HepG2 (cell line): Measurements from ENCODE around the gene DUSP5. TPM values are rescaled to one million over a fixed set of nuclear protein-coding genes. Genes with fewer than 3 reads are reported as not detected.

Experiments used
- ATAC-seq: fragments of 200-7000 bp; cut with Tn5 transposase; 3 replicates; pipeline ENCODE4 v1.9.1; 2020; ENCODE audit warnings: mild to moderate bottlenecking, moderate library complexity
- BruUV-seq: library from RNA; stranded (reverse); fragments of 400-500 nt; replicated peaks from 2 replicates; lab custom pipeline; 2021; lab: Mats Ljungman, UMichigan
- CTCF ChIA-PET: fragments of 300-600 bp; formaldehyde crosslinking; extraction: SDS; loops from one replicate; lab custom pipeline; 2021; ENCODE audit warnings: low total read pairs, inconsistent platforms, low intra/inter-chr PET ratio; lab: Yijun Ruan, JAX
- POLR2A ChIA-PET: fragments of 350-600 bp; sonication (Branson Sonifier 250); formaldehyde crosslinking; loops from one replicate; lab custom pipeline; 2020; ENCODE audit warnings: antibody characterized with exemption, inconsistent platforms; lab: Yijun Ruan, JAX
- DNase-seq: peaks from one replicate; pipeline ENCODE4 v3.0.0-alpha.2; 2015; ENCODE audit warnings: low spot score
- FAIRE-seq: peaks from 3 replicates; lab custom pipeline; 2011; peaks lifted over from hg19 to GRCh38; lab: Jason Lieb, UNC
- H2AFZ ChIP-seq: one replicate; pipeline ENCODE4 v1.6.1; 2011; ENCODE audit warnings: low read length, inconsistent platforms
- H3K27ac ChIP-seq: fragments of 300-600 bp; 3 replicates; pipeline ENCODE4 v1.8.0; 2011; ENCODE audit warnings: mixed run types, mild to moderate bottlenecking, mixed read lengths, low read length, inconsistent platforms; ENCODE audit not compliant: insufficient read depth; ENCODE audit errors: extremely low read length
- H3K27me3 ChIP-seq, 2 experiments: fragments of 200-600 bp in 1 of 2; 2 replicates in 1 of 2; 3 replicates in 1 of 2; pipeline versions ENCODE4 v1.6.0 to v1.8.0; 2011; ENCODE audit warnings: low read length in 2 of 2, mild to moderate bottlenecking in 2 of 2, moderate library complexity in 2 of 2, inconsistent platforms in 1 of 2; ENCODE audit not compliant: insufficient read depth in 2 of 2, control insufficient read depth in 1 of 2
- H3K36me3 ChIP-seq, 2 experiments: fragments of 200-600 bp in 1 of 2; replicated peaks in 1 of 2; 2 replicates in 1 of 2; 3 replicates in 1 of 2; pipeline versions ENCODE4 v1.5.1 to v1.8.0; 2011; ENCODE audit warnings: low read length in 2 of 2, inconsistent platforms in 1 of 2; ENCODE audit not compliant: insufficient read depth in 2 of 2, control insufficient read depth in 1 of 2
- H3K4me1 ChIP-seq: 2 replicates; pipeline ENCODE4 v1.5.1; 2012; ENCODE audit warnings: low read length, inconsistent platforms; ENCODE audit not compliant: insufficient read depth
- H3K4me2 ChIP-seq: 2 replicates; pipeline ENCODE4 v1.6.0; 2011; ENCODE audit warnings: low read depth, low read length, inconsistent platforms
- H3K4me3 ChIP-seq, 3 experiments: fragments of 200-600 bp in 1 of 3; sonication (generic), shearing (Covaris generic) in 1 of 3; replicated peaks in 1 of 3; 2 replicates each; pipeline ENCODE4 v1.5.1; 2011 to 2016; ENCODE audit warnings: low read length in 3 of 3, inconsistent platforms in 2 of 3, low read depth in 2 of 3, mild to moderate bottlenecking in 2 of 3, control low read depth in 1 of 3, mixed read lengths in 1 of 3; ENCODE audit not compliant: insufficient read depth in 1 of 3
- H3K79me2 ChIP-seq: one replicate; pipeline ENCODE4 v1.6.1; 2011; ENCODE audit warnings: low read length, inconsistent platforms; ENCODE audit not compliant: insufficient read depth
- H3K9ac ChIP-seq: 2 replicates; pipeline ENCODE4 v1.6.0; 2011; ENCODE audit warnings: mild to moderate bottlenecking, low read depth, low read length, inconsistent platforms; ENCODE audit not compliant: insufficient read depth
- H3K9me3 ChIP-seq: 2 replicates; pipeline ENCODE4 v1.5.1; 2012; ENCODE audit warnings: mild to moderate bottlenecking, low read length
- H4K20me1 ChIP-seq: 2 replicates; pipeline ENCODE4 v1.6.0; 2011; ENCODE audit warnings: inconsistent platforms, mild to moderate bottlenecking, low read length, moderate library complexity; ENCODE audit not compliant: insufficient read depth
- ATAD3A ChIP-seq: sonication (generic); formaldehyde crosslinking; IDR thresholded peaks from 2 replicates; pipeline ENCODE4 v1.4.0; 2020; ENCODE audit warnings: missing genetic modification reagents
- ELF1 ChIP-seq: sonication (generic); formaldehyde crosslinking; IDR thresholded peaks from 2 replicates; pipeline ENCODE4 v1.4.0; 2020; ENCODE audit warnings: missing genetic modification reagents
- JUND ChIP-seq: sonication (generic); formaldehyde crosslinking; IDR thresholded peaks from 2 replicates; pipeline ENCODE4 v1.8.0; 2022; ENCODE audit warnings: mild to moderate bottlenecking, missing genetic modification reagents
- KDM4B ChIP-seq: sonication (generic); formaldehyde crosslinking; IDR thresholded peaks from 2 replicates; pipeline ENCODE4 v1.4.0; 2020; ENCODE audit warnings: missing genetic modification reagents
- MAFF ChIP-seq: IDR thresholded peaks from 2 replicates; pipeline ENCODE4 v1.6.1; 2011; ENCODE audit warnings: low read depth, low read length, improper control_type of control experiment
- PHF21A ChIP-seq: sonication (generic); formaldehyde crosslinking; IDR thresholded peaks from 2 replicates; pipeline ENCODE4 v1.5.0; 2020; ENCODE audit warnings: mild to moderate bottlenecking, missing genetic modification reagents
- SMAD3 ChIP-seq: sonication (generic); formaldehyde crosslinking; IDR thresholded peaks from 2 replicates; pipeline ENCODE4 v1.4.0; 2020; ENCODE audit warnings: missing genetic modification reagents
- TMF1 ChIP-seq: sonication (generic); formaldehyde crosslinking; IDR thresholded peaks from 2 replicates; pipeline ENCODE4 v1.8.1; 2022; ENCODE audit warnings: low read depth, missing genetic modification reagents
- ZMYM3 ChIP-seq: sonication (generic); formaldehyde crosslinking; IDR thresholded peaks from 2 replicates; pipeline ENCODE4 v1.5.1; 2020; ENCODE audit warnings: mild to moderate bottlenecking, missing genetic modification reagents
- ZNF383 ChIP-seq: sonication (generic); formaldehyde crosslinking; IDR thresholded peaks from 2 replicates; pipeline ENCODE4 v1.4.0; 2020; ENCODE audit warnings: missing genetic modification reagents, mild to moderate bottlenecking, borderline replicate concordance
- ZNF441 ChIP-seq: sonication (generic); formaldehyde crosslinking; IDR thresholded peaks from 2 replicates; pipeline ENCODE4 v1.7.0; 2021; ENCODE audit warnings: missing genetic modification reagents, borderline replicate concordance
- ZNF709 ChIP-seq: sonication (generic); formaldehyde crosslinking; IDR thresholded peaks from 2 replicates; pipeline ENCODE4 v1.5.0; 2020; ENCODE audit warnings: mild to moderate bottlenecking, missing genetic modification reagents
- ZNF83 ChIP-seq: sonication (generic); formaldehyde crosslinking; IDR thresholded peaks from 2 replicates; pipeline ENCODE4 v1.4.0; 2020; ENCODE audit warnings: missing genetic modification reagents, mild to moderate bottlenecking, borderline replicate concordance
- WGBS: methylation state at CpG from one replicate; pipeline ENCODE4 v1.1.6; 2017; ENCODE audit warnings: low lambda C conversion rate; 5-methylcytosine and 5-hydroxymethylcytosine counted together
- in situ Hi-C: cut with HindIII; loops from 2 replicates; pipeline ENCODE4 v1.10.0; 2017; ENCODE audit warnings: low pct_unique_long_range_greater_than_20kb; ENCODE audit not compliant: extremely low pct_ligation_motif_present
- intact Hi-C: fragments of 100-400 bp; cut with micrococcal nuclease; formaldehyde crosslinking; loops from one replicate; pipeline ENCODE4 v1.10.0; 2022; ENCODE audit not compliant: unreplicated experiment
- polyA plus RNA-seq, 8 experiments: library from polyadenylated mRNA; depleted of rRNA in 3 of 8; stranded (reverse) in 7 of 8; unstranded in 1 of 8; fragments of >200 nt; fragmentation: Illumina TruSeq in 4 of 8; extraction: Trizol in 4 of 8; gene quantifications; 2 replicates each; pipeline versions ENCODE4 v1.2.1 to v1.2.3, GENCODE V29; 2011 to 2016; ENCODE audit warnings: low read depth in 4 of 8, missing spikeins in 1 of 8, mixed read lengths in 1 of 8; ENCODE audit not compliant: insufficient read depth in 1 of 8
- total RNA-seq, 5 experiments: library from RNA; depleted of rRNA; stranded (reverse); fragments of >200 nt; fragmentation: Illumina TruSeq; extraction: Trizol; gene quantifications; 2 replicates each; pipeline ENCODE4 v1.2.3, GENCODE V29; 2016; ENCODE audit warnings: low read depth in 1 of 5
- TF ChIP-seq, protein P1 (sequence below): IDR thresholded peaks from 2 replicates; pipeline ENCODE4 v1.6.1; 2016; ENCODE audit warnings: low read depth
- TF ChIP-seq, protein P2 (sequence below): sonication (generic); formaldehyde crosslinking; IDR thresholded peaks from 2 replicates; pipeline ENCODE4 v1.5.1; 2020; ENCODE audit warnings: mild to moderate bottlenecking, missing genetic modification reagents, borderline replicate concordance
- TF ChIP-seq, protein P3 (sequence below): sonication (generic); formaldehyde crosslinking; IDR thresholded peaks from 2 replicates; pipeline ENCODE4 v1.8.1; 2023; ENCODE audit warnings: mild to moderate bottlenecking, moderate library complexity, missing genetic modification reagents
- TF ChIP-seq, protein P4 (sequence below): IDR thresholded peaks from 2 replicates; pipeline ENCODE4 v1.6.1; 2016; ENCODE audit warnings: missing compliant biosample characterization, missing genetic modification reagents, borderline replicate concordance

The DUSP5 gene
- total and polyA plus RNA-seq, 2 of the 13 experiments (the other 11 are each of a cell fraction or from before 2014, with no cell fraction given): 1.4 to 3.7 TPM

DNA sequence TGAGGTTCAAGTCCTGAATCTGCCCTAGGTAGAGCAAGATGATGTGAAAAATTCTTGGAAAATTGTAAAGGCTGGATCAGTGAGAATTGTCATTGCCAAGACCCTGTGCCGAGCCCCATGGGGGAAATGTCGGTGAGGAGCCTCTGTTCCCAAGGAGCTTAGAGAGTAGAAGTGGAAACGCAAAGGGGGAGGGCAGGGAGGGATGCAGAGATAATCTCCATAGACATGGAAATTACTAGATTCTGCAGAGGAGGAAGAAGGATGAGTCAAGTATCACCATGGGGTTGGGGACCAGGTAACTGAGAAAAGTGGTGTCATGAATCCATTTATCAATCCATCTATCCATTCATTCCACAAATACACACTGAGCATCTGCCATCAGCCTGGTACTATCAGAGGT is 26.0 kb downstream of the DUSP5 start:
- Histone ChIP-seq H3K27ac (no peak overlapping the region), H4K20me1 (no peaks in the 10 kb centered on the region), H3K9ac (no peak overlapping the region), H3K4me3 (no peak overlapping the region), H3K27me3 (peaks cover 0 to 15% of the 10 kb centered on the region in 2 experiments; a peak in 3 of 5 replicates), H3K36me3 (no peaks in the 10 kb centered on the region), H3K4me2 (no peak overlapping the region), H3K9me3 (no peaks in the 10 kb centered on the region), H2AFZ (no peak overlapping the region), H3K79me2 (no peaks in the 10 kb centered on the region), H3K4me1 (peaks cover 48% of the 10 kb centered on the region)
- no TSS peak for BruUV-seq
- DNase-seq (no peak), FAIRE-seq (no peak), ATAC-seq (no peak)
- 44% methylated on average over 3 of the region's 3 CpGs for WGBS
- no peak for TF ChIP-seq ELF1 (CRISPR knock-in tag)
- TF ChIP-seq TMF1 (CRISPR knock-in tag): no peak
- no peak for TF ChIP-seq ATAD3A (CRISPR knock-in tag)
- TF ChIP-seq, protein P1, sequence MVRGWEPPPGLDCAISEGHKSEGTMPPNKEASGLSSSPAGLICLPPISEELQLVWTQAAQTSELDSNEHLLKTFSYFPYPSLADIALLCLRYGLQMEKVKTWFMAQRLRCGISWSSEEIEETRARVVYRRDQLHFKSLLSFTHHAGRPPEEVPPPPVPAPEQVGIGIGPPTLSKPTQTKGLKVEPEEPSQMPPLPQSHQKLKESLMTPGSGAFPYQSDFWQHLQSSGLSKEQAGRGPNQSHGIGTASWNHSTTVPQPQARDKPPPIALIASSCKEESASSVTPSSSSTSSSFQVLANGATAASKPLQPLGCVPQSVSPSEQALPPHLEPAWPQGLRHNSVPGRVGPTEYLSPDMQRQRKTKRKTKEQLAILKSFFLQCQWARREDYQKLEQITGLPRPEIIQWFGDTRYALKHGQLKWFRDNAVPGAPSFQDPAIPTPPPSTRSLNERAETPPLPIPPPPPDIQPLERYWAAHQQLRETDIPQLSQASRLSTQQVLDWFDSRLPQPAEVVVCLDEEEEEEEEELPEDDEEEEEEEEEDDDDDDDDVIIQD: no peak
- no peak for TF ChIP-seq MAFF
- TF ChIP-seq ZMYM3 (CRISPR knock-in tag): no peak
- no peak for TF ChIP-seq ZNF383 (CRISPR knock-in tag)
- TF ChIP-seq ZNF441 (CRISPR knock-in tag): no peak
- TF ChIP-seq KDM4B: no peak
- no peak for TF ChIP-seq JUND (CRISPR knock-in tag)
- no peak for TF ChIP-seq ZNF83
- TF ChIP-seq, protein P2, sequence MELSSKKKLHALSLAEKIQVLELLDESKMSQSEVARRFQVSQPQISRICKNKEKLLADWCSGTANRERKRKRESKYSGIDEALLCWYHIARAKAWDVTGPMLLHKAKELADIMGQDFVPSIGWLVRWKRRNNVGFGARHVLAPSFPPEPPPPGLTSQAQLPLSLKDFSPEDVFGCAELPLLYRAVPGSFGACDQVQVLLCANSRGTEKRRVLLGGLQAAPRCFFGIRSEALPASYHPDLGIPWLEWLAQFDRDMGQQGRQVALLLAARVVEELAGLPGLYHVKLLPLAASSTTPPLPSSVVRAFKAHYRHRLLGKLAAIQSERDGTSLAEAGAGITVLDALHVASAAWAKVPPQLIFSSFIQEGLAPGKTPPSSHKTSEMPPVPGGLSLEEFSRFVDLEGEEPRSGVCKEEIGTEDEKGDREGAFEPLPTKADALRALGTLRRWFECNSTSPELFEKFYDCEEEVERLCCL (CRISPR knock-in tag): no peak
- TF ChIP-seq, protein P3, sequence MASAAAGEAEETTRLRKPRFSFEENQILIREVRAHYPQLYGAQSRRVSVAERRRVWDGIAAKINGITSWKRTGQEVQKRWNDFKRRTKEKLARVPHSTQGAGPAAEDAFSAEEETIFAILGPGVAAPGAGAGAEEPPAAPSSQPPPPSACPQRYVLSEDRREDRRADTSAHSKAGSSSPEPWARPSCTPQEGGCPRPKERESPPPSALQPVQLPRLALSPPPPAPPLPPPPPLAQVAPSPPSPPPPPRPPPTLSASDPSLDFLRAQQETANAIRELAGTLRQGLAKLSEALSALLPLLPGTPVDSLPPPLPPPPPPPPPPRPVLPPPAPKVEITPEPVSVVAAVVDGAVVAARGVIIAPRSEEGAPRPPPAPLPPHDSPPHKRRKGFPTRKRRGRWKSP (CRISPR knock-in tag): no peak
- TF ChIP-seq ZNF709 (CRISPR knock-in tag): no peak
- TF ChIP-seq SMAD3 (CRISPR knock-in tag): no peak
- TF ChIP-seq PHF21A (CRISPR knock-in tag): no peak
- TF ChIP-seq, protein P4, sequence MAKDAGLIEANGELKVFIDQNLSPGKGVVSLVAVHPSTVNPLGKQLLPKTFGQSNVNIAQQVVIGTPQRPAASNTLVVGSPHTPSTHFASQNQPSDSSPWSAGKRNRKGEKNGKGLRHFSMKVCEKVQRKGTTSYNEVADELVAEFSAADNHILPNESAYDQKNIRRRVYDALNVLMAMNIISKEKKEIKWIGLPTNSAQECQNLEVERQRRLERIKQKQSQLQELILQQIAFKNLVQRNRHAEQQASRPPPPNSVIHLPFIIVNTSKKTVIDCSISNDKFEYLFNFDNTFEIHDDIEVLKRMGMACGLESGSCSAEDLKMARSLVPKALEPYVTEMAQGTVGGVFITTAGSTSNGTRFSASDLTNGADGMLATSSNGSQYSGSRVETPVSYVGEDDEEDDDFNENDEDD (CRISPR knock-in tag): no peak
- intact Hi-C loops (no loop called here), in situ Hi-C loops (no loop called here)
- ChIA-PET POLR2A (no interaction called here), CTCF (no interaction called here)
